Measurements from ENCODE around the gene BRICD5. TPM values are rescaled to one million over a fixed set of nuclear protein-coding genes. Genes with fewer than 3 reads are reported as not detected.

The BRICD5 gene
- total and polyA plus RNA-seq, 2 of the 13 experiments (the other 11 are each of a cell fraction or from before 2014, with no cell fraction given), result 1.6 to 5.8 TPM

DNA sequence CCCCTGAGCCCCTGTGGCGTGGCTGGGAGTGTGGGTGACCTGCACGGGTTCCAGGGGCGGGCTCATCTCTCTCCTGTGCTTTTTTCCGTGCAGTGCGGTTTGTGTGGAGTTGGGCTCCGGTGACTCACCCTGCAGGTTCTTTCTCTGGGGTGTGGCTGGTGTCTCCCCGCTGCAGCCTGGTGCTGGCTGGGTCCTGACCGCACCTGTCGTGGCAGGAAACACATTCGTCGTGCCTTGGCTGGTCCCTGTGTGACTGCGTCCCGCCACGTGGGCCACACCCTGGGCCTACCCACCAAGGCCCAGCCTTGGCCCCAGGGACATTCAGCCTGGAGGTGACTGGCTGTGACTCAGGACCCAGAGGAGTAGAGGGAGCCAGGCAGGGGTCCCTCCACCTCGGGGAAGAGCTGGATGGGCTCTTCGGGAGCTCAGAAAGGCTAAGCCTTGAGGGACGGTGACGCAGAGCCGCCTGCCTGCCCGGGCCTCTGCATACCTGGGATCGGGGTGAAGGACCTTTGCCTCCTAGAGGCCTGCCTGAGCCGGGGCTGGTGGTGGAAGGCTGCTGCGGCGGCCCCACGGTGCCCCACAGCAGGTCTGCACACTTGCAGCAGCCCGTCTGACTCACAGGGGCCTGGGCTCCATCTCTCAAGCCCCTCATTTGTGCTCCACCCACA is 47.3 kb downstream of the BRICD5 start (continued):
- TF ChIP-seq, protein P1, sequence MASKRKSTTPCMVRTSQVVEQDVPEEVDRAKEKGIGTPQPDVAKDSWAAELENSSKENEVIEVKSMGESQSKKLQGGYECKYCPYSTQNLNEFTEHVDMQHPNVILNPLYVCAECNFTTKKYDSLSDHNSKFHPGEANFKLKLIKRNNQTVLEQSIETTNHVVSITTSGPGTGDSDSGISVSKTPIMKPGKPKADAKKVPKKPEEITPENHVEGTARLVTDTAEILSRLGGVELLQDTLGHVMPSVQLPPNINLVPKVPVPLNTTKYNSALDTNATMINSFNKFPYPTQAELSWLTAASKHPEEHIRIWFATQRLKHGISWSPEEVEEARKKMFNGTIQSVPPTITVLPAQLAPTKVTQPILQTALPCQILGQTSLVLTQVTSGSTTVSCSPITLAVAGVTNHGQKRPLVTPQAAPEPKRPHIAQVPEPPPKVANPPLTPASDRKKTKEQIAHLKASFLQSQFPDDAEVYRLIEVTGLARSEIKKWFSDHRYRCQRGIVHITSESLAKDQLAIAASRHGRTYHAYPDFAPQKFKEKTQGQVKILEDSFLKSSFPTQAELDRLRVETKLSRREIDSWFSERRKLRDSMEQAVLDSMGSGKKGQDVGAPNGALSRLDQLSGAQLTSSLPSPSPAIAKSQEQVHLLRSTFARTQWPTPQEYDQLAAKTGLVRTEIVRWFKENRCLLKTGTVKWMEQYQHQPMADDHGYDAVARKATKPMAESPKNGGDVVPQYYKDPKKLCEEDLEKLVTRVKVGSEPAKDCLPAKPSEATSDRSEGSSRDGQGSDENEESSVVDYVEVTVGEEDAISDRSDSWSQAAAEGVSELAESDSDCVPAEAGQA (IDR thresholded peaks at IDR 0.05; ENCODE audit: low read depth), result peak; percentile 54; the same call in 1 of the 2 replicates
- TF ChIP-seq, protein P1 (CRISPR knock-in tag; IDR thresholded peaks at IDR 0.05; ENCODE audit: borderline replicate concordance), result no peak
- TF ChIP-seq FOSL2 (CRISPR knock-in tag; IDR thresholded peaks at IDR 0.05), result peak; percentile 80
- TF ChIP-seq HNRNPL (IDR thresholded peaks at IDR 0.05; ENCODE audit: low read depth, low read length), result peak; percentile 65; the same call in 1 of the 2 replicates
- peak; percentile 18; the same call in 1 of the 2 replicates for TF ChIP-seq FOXP4 (CRISPR knock-in tag; IDR thresholded peaks at IDR 0.05)
- no peak for TF ChIP-seq ZNF782 (CRISPR knock-in tag; IDR thresholded peaks at IDR 0.05; ENCODE audit: borderline replicate concordance)
- peak; percentile 20; the same call in 1 of the 2 replicates for TF ChIP-seq ARID5B (CRISPR knock-in tag; IDR thresholded peaks at IDR 0.05)
- TF ChIP-seq ZNF296 (CRISPR knock-in tag; conservative IDR thresholded peaks at IDR 0.05), result 0 out of 2 replicates have a peak, but pooled peaks have one; percentile 55
- peak; percentile 74; the same call in 1 of the 2 replicates for TF ChIP-seq DNMT1 (CRISPR knock-in tag; IDR thresholded peaks at IDR 0.05)
- TF ChIP-seq FOXA1 (IDR thresholded peaks at IDR 0.05), result no peak
- TF ChIP-seq FOXA1 (CRISPR knock-in tag; IDR thresholded peaks at IDR 0.05), result no peak
- TF ChIP-seq ZNF256 (CRISPR knock-in tag; conservative IDR thresholded peaks at IDR 0.05), result no peak
- TF ChIP-seq, protein P2, sequence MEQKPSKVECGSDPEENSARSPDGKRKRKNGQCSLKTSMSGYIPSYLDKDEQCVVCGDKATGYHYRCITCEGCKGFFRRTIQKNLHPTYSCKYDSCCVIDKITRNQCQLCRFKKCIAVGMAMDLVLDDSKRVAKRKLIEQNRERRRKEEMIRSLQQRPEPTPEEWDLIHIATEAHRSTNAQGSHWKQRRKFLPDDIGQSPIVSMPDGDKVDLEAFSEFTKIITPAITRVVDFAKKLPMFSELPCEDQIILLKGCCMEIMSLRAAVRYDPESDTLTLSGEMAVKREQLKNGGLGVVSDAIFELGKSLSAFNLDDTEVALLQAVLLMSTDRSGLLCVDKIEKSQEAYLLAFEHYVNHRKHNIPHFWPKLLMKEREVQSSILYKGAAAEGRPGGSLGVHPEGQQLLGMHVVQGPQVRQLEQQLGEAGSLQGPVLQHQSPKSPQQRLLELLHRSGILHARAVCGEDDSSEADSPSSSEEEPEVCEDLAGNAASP (CRISPR knock-in tag; IDR thresholded peaks at IDR 0.05; ENCODE audit: borderline replicate concordance), result peak; percentile 37; the same call in 1 of the 2 replicates
- no peak for TF ChIP-seq NR2F6 (IDR thresholded peaks at IDR 0.05)
- peak; percentile 37; the same call in 1 of the 2 replicates for TF ChIP-seq NR2F6 (CRISPR knock-in tag; IDR thresholded peaks at IDR 0.05)
